Astrocyte of the hippocampus (primary cell): ENCODE data around the gene PDPR.
"Not testable (repeated sequence)": the region's sequence is repeated elsewhere in the genome, so short reads cannot be mapped to it uniquely, and the experiment has no call there.

ENCODE experiments used
- DNase-seq: peaks from one replicate; pipeline ENCODE4 v3.0.0; 2011; ENCODE audit warnings: low read depth, low spot score

The PDPR gene

GRCh38 chr16:70113982-70114826, at the start of gene PDPR:
Gene PDPR, plus strand, starts transcription at chr16:70114332. Its CDS starts 6,161 bp downstream, at chr16:70120493.
- peak; percentile 95 for DNase-seq

DNA sequence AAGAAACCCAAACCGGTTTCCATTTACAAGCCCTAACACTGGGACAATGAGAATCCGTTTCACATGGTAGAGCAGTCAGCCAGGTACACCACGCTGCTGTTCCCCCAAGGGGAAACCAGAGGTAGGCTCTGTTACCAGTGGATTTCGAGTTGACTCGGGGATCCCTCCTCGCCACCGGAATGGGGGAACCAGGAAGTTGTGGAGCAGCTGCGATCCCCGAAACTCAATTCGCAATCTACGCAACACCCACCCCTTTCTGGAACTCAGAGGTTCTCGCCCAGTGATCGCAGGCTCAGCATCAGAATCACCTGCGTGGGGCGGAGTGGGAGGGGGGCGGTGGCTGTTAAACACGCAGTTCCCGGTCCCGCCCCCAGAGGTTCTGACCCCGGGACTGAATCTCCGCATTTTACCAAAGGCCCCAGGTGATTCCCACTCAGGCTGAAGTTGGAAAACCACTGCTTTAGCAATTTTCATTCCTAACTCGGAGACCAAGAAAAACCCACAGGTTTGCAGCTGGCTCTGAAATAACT, 49.2 kb upstream of the PDPR start:
- DNase-seq = peak; percentile 28

DNA sequence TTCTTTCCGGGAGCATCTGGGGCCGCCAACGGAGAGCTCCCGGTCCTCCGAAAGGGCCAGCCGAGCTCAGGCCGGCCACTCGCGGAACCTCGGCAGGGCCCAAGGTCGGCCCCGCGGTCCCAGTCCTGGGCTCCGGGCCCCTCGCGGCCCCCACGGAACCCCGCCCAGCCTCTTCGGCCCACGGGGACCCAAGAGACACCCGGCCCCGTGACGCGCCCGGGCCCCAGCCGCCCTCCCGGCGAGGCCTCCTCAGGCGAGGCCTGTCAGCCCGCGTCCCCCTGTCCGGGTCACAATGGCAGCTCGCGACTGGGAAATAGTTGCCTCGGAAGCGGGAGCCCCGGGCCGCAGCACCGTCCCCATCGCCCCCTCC, 48.8 kb upstream of the PDPR start:
- not testable (repeated sequence) for DNase-seq

GRCh38 chr16:70065746-70066658, 48.1 kb upstream of the PDPR start:
- DNase-seq = peak; percentile 94

GRCh38 chr16:70066751-70067150, 47.4 kb upstream of the PDPR start:
- not testable (repeated sequence) for DNase-seq

GRCh38 chr16:70079081-70079480, 35.1 kb upstream of the PDPR start:
- DNase-seq = not testable (repeated sequence)

- DNase-seq = not testable (repeated sequence)
These were observed 32.9 kb upstream of the PDPR start for GRCh38 chr16:70081219-70081618.

DNA sequence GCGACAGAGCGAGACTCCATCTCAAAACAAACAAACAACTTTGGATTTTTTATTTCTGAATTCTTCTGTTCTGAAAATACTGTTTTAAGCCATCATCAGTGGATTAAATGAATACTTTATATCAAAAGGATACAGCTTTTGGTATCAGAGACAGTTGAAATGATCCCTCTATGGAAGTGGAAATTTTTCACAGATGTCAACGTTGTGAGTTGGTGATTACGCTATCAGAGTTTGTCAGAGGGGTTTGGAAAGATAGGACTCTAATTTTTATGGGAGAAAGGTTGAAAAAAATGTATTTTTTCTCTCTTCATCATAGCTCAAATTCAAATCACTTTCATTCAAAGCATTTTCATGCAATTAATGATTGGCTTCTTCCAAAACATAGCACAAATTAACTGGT, 30.2 kb upstream of the PDPR start:
- DNase-seq = not testable (repeated sequence)

DNA sequence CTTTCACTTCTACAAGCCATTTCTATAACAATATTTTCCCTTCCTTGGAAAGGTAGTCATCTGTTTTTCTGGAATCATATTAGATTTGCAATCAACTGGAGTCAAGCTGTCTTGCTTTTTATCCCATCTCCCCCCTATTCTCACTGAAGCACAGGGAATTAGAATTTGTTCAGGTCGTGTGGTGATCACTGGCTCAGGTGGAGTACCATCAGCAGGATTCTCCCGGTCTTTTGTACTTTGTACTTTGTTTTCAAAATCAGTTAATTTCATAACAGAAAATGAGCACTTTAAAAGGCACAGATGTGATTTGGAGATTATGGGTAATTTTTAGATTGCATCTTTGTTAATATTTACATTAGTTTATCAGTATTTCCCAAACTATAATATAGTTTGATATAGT, 26.0 kb upstream of the PDPR start:
- DNase-seq = not testable (repeated sequence)

DNA sequence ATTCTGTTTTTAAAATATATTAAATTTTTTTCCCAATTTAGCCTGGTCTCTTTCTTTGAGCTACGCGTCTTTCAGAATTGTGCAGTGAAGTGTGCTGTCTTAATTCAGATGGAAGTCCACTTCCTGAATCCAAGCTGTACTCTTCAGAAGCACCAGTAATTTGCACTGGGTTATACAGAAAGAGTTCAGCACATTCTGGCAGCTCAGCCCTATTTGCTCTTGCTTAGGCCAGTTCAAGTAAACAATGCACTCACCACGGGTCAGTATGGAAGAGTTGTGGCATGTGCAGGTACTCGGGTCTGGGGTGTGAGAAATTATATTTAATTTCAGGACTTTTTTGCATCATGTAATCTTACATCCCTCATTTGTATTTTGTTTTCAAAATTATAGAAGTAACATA, 25.3 kb upstream of the PDPR start:
- DNase-seq = not testable (repeated sequence)

DNA sequence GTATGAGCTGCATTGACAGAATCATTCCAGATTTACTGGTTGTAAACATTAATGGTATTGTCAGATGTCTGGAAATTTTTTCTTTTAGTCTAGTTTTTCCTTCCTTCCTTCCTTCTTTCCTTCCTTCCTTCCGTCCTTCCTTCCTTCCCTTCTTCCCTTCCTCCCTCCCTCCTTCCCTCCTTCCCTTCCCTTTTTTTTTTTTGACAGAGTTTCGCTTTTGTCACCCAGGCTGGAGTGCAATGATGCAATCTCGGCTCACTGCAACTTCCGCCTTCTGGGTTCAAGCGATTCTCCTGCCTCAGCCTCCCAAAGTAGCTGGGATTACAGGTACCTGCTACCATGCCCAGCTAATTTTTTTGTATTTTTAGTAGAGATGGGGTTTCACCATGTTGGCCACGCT, 24.8 kb upstream of the PDPR start:
- DNase-seq = not testable (repeated sequence)

GRCh38 chr16:70091104-70091503, 23.0 kb upstream of the PDPR start:
- DNase-seq = not testable (repeated sequence)

DNA sequence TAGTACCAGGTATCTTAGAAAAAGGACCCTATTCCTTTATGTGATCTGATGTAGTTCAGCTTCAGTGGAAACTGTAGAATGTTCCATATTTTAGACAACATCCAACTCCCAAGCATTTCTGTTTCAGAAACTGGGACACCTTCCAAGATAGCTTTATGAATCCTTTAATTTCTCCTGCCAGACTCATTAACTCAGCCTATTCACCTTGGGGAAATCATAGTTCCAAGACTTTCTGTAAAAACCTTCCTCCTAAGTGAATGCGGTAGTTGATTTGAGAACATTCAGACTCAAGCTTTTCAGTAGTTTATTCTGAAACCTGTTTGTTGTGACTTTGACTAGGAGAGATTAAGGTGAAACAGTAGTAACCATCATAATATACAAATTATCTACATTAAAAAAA, 20.0 kb upstream of the PDPR start:
- DNase-seq = not testable (repeated sequence)

- not testable (repeated sequence) for DNase-seq
These were observed 4.4 kb upstream of the PDPR start for GRCh38 chr16:70109583-70110279.

- not testable (repeated sequence) for DNase-seq
These were observed 2.0 kb upstream of the PDPR start for GRCh38 chr16:70112162-70112561.

DNA sequence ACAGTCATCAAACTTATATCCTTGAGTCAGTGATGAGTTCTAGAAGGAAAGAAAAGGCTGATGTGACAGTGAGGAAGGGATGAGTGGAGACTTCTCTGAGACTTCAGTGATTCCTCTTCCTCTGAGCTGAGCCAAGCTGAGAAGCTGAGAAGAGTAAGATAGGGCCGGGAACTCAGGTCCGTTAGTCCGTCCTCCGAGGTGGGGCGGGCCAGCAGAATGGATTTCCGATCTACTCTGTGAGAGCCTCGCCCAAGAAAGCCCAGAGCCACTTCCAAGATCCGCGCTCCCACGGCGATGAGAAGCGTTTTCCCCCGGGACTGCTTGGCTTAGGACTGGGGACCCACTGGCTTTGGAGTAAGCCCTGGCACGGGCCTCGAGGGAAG, 542 bp upstream of the PDPR start:
- DNase-seq = not testable (repeated sequence)

GRCh38 chr16:70118354-70118753, 4.2 kb downstream of the PDPR start:
- not testable (repeated sequence) for DNase-seq

- not testable (repeated sequence) for DNase-seq
These were observed 4.6 kb downstream of the PDPR start for GRCh38 chr16:70118776-70119175.

DNA sequence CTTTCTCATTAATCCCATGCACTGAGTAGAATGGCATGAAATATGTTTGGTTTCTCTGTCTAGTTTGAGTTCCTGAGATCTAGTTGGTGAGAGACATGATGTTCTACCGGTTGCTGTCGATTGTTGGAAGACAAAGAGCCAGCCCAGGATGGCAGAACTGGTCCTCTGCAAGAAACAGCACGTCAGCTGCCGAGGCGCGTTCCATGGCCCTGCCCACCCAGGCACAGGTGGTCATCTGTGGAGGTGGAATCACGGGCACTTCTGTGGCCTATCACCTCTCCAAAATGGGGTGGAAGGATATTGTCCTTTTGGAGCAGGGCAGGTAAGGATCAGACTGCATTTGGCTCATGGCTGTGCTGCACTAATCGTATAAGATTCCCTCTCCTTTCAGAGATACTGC, 6.3 kb downstream of the PDPR start:
- DNase-seq = not testable (repeated sequence)

DNA sequence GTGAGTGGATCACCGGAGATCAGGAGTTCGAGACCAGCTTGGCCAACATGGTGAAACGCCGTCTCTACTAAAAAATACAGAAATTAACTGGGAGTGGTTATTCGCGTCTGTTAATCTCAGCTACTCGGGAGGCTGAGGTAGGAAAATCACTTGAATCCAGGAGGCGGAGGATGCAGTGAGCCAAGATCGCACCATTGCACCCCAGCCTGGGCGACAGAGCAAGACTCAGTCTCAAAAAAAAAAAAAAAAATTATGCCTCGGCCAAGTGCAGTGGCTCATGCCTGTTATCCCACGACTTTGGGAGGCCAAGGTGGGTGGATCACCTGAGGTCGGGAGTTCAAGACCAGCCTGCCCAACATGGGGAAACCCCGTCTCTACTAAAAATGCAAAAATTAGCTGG, 9.7 kb downstream of the PDPR start:
- DNase-seq = not testable (repeated sequence)

DNA sequence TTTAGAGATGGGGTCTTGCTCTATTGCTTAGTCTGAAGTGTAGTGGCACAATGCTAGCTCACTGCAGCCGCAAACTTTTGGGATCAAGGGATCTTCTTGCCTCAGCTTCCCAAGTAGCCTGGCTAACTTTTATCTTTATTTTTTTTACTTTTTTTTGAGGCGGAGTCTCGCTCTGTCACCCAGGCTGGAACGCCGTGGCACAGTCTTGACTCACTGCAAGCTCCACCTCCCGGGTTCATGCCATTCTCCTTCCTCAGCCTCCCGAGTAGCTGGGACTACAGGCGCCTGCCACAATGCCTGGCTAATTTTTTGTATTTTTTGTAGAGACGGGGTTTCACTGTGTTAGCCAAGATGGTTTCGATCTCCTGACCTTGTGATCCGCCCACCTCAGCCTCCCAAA, 12.1 kb downstream of the PDPR start:
- not testable (repeated sequence) for DNase-seq
